Measurements from ENCODE around the gene C9. TPM values are rescaled to one million over a fixed set of nuclear protein-coding genes. Genes with fewer than 3 reads are reported as not detected.

C9 gene
- polyA plus RNA-seq, 2 of the 4 experiments (the other 2 are of a cell fraction): 0.03 TPM; not detected in 1

DNA sequence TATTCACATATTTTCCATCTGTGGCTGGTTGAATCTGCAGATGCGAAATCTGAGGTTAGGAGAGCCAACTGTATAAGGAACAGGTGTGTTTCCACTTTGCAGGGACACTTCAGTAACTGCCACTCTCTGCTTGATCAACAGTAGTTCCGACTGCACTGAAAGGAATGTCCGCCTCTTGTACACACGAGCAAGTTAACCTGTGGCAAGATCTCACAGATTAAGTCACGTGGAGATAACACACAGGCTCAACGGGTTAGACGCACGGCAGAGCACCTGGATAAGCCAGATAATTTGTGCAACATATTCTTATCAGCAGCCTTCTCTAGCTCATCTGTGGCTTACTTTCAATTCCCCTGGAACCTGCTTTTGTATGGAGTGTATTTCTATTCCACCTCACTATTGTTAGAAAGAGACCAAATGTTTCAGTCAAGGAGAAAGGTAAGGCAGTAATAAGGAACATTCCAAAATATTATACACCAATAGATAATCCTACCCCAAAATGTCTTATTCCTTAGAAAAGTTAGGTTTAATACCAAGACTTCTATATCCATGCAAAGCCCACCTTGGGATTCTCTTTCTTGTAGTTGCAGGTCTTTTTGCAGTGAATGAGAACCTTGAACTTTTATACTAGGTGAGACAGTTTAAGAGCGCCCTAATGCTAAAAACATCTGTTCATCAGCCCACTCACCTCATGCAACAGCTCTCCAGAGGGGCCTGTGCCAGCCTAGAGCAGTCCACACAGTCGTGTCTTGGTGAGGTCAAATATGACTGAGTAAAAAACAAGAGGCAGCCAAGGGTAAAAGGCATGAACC lies 6.5 kb upstream of the C9 start:
- FAIRE-seq: no peak
- TF ChIP-seq JUN (IDR thresholded peaks at IDR 0.05): no peak
- no peak for TF ChIP-seq MYC (IDR thresholded peaks at IDR 0.05; ENCODE audit: borderline replicate concordance, low read length)
- TF ChIP-seq, protein P1, sequence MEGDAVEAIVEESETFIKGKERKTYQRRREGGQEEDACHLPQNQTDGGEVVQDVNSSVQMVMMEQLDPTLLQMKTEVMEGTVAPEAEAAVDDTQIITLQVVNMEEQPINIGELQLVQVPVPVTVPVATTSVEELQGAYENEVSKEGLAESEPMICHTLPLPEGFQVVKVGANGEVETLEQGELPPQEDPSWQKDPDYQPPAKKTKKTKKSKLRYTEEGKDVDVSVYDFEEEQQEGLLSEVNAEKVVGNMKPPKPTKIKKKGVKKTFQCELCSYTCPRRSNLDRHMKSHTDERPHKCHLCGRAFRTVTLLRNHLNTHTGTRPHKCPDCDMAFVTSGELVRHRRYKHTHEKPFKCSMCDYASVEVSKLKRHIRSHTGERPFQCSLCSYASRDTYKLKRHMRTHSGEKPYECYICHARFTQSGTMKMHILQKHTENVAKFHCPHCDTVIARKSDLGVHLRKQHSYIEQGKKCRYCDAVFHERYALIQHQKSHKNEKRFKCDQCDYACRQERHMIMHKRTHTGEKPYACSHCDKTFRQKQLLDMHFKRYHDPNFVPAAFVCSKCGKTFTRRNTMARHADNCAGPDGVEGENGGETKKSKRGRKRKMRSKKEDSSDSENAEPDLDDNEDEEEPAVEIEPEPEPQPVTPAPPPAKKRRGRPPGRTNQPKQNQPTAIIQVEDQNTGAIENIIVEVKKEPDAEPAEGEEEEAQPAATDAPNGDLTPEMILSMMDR (IDR thresholded peaks at IDR 0.05): no peak
- TF ChIP-seq CHD4 (IDR thresholded peaks at IDR 0.05; ENCODE audit: borderline replicate concordance): no peak
- no peak for DNase-seq (ENCODE audit: low read depth in 1 of 2, low spot score in 1 of 2)
- WGBS (ENCODE audit: missing lambda C conversion rate): 84% methylated on average over 10 of the region's 10 CpGs
- Histone ChIP-seq H3K4me1 (no peaks in the 10 kb centered on the region), H3K27ac (no peak overlapping the region), H3K4me2 (no peak overlapping the region), H3K4me3 (no peak overlapping the region), H3K9me3 (no peaks in the 10 kb centered on the region)
- CTCF ChIA-PET: interaction anchor here (0.5 to 1.6 kb wide), 8 partner anchors 53 to 200 kb away, joined by 3 to 7 read pairs (median 3); no protein-coding TSS in a partner anchor
- POLR2A ChIA-PET: no interaction called here
- no peak for ATAC-seq

DNA sequence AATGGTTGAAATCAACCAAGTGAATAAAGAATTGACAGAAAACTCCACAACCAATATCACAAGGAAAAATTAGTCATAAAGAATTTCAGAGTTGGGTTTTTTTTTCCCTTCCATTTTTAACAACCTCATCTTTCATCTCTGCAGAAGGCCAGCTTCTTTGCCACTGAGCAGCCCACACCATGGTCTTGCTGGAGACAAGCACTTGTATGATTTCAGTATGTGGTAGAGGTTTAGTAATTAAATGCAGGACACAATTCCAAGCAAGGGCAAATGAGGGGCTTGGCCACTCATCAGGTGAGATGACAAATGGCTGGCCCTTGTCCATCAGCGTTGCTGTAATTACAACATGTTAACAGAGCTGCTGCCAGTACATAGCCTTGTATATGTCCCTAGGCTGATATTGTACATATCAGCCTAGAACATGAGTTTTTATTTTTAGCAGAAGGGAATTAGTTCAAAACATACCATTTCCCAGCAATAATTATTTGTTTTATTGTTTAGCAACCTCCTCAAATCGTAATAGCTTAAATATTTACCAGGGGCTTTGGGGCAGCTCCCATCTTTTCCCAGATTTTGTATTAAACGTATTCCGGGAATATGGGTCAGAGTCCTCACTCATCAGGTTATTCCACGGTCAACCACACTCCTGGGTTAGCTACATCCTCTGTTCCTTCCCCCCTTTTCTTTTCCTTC lies 5.0 kb upstream of the C9 start:
- no peaks in the 10 kb centered on the region for H3K4me1 ChIP-seq
- no peak for TF ChIP-seq RFX5 (IDR thresholded peaks at IDR 0.05)
- no peak for TF ChIP-seq MYC (IDR thresholded peaks at IDR 0.05; ENCODE audit: borderline replicate concordance, low read length)
- TF ChIP-seq FOSB (CRISPR knock-in tag; IDR thresholded peaks at IDR 0.05): no peak
- TF ChIP-seq CHD4 (IDR thresholded peaks at IDR 0.05; ENCODE audit: borderline replicate concordance): no peak
- TF ChIP-seq CBX8 (IDR thresholded peaks at IDR 0.05): no peak
- TF ChIP-seq RNF2 (IDR thresholded peaks at IDR 0.05; ENCODE audit: borderline replicate concordance, low read depth): no peak
- no peak for TF ChIP-seq TP53 (CRISPR knock-in tag; IDR thresholded peaks at IDR 0.05)
- no peak for TF ChIP-seq RARB (CRISPR knock-in tag; IDR thresholded peaks at IDR 0.05)
- TF ChIP-seq SREBF2 (IDR thresholded peaks at IDR 0.05): no peak
- no peak for TF ChIP-seq HOXB13 (CRISPR knock-in tag; IDR thresholded peaks at IDR 0.05; ENCODE audit: low read depth)
- no peak for TF ChIP-seq TFCP2L1 (CRISPR knock-in tag; IDR thresholded peaks at IDR 0.05)
- TF ChIP-seq RAD21 (conservative IDR thresholded peaks at IDR 0.05 in 1 of 2, IDR thresholded peaks at IDR 0.05 in 1 of 2): no peak
- no peak for TF ChIP-seq ZC3H11A (IDR thresholded peaks at IDR 0.05)
- TF ChIP-seq POLR2A (IDR thresholded peaks at IDR 0.05; ENCODE audit: low read length): no peak
- no peak for TF ChIP-seq EP300 (IDR thresholded peaks at IDR 0.05)
- no peak for TF ChIP-seq FOXS1 (CRISPR knock-in tag; IDR thresholded peaks at IDR 0.05)
- TF ChIP-seq, protein P2, sequence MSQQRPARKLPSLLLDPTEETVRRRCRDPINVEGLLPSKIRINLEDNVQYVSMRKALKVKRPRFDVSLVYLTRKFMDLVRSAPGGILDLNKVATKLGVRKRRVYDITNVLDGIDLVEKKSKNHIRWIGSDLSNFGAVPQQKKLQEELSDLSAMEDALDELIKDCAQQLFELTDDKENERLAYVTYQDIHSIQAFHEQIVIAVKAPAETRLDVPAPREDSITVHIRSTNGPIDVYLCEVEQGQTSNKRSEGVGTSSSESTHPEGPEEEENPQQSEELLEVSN (IDR thresholded peaks at IDR 0.05; ENCODE audit: borderline replicate concordance, low read depth): no peak
- TF ChIP-seq KDM1A (IDR thresholded peaks at IDR 0.05; ENCODE audit: low read depth): no peak
- TF ChIP-seq, protein P3, sequence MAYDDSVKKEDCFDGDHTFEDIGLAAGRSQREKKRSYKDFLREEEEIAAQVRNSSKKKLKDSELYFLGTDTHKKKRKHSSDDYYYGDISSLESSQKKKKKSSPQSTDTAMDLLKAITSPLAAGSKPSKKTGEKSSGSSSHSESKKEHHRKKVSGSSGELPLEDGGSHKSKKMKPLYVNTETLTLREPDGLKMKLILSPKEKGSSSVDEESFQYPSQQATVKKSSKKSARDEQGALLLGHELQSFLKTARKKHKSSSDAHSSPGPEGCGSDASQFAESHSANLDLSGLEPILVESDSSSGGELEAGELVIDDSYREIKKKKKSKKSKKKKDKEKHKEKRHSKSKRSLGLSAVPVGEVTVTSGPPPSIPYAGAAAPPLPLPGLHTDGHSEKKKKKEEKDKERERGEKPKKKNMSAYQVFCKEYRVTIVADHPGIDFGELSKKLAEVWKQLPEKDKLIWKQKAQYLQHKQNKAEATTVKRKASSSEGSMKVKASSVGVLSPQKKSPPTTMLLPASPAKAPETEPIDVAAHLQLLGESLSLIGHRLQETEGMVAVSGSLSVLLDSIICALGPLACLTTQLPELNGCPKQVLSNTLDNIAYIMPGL (CRISPR knock-in tag; IDR thresholded peaks at IDR 0.05; ENCODE audit: borderline replicate concordance): no peak
- no peak for FAIRE-seq
- H3K4me2 ChIP-seq: no peak overlapping the region
- H3K9me3 ChIP-seq: no peaks in the 10 kb centered on the region
- CTCF ChIA-PET: interaction anchor here (0.9 to 1.6 kb wide), 7 partner anchors 13 to 222 kb away, joined by 3 to 7 read pairs (median 3); partner anchors contain the start of gene DAB2
- H3K27ac ChIP-seq: no peak overlapping the region
- H3K4me3 ChIP-seq: no peak overlapping the region
- DNase-seq (ENCODE audit: low read depth in 1 of 2, low spot score in 1 of 2): no peak
- ATAC-seq: no peak
- 70% methylated on average over 5 of the region's 5 CpGs for WGBS (ENCODE audit: missing lambda C conversion rate)
- POLR2A ChIA-PET: no interaction called here

Measured in A549 (cell line).